ENCODE results near the gene SSBP3.

DNA sequence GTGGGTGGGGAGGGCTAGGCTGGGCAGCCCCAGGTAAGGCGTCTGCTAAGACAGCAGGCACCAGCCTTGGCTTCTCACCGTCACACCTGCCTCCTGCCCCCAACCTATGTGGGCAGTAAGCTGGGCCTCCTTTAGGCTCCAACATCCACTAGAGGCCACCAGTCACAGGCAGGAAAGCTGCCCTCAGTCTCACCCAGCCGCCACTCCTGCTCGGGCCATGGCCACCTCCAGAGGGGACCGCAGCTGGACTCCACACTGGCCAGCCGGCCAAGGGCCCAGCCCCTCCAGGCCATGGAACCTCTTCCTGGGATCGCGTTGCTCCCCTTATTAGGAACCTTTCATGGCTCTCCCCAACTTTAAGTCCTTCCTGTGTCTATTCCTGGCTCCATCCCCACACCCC, 131.7 kb downstream of the SSBP3 start:
- TF ChIP-seq YY1 (IDR thresholded peaks at IDR 0.05; ENCODE audit: insufficient read depth, insufficient read length) (no peak), SUZ12 (IDR thresholded peaks at IDR 0.05; ENCODE audit: extremely low read depth, insufficient read depth, insufficient read length) (no peak)
